ENCODE data around the gene FAM124A. TPM values are rescaled to one million over a fixed set of nuclear protein-coding genes. Genes with fewer than 3 reads are reported as not detected.

FAM124A gene
- total RNA-seq, 1 donor from 2014 or later = not detected

DNA sequence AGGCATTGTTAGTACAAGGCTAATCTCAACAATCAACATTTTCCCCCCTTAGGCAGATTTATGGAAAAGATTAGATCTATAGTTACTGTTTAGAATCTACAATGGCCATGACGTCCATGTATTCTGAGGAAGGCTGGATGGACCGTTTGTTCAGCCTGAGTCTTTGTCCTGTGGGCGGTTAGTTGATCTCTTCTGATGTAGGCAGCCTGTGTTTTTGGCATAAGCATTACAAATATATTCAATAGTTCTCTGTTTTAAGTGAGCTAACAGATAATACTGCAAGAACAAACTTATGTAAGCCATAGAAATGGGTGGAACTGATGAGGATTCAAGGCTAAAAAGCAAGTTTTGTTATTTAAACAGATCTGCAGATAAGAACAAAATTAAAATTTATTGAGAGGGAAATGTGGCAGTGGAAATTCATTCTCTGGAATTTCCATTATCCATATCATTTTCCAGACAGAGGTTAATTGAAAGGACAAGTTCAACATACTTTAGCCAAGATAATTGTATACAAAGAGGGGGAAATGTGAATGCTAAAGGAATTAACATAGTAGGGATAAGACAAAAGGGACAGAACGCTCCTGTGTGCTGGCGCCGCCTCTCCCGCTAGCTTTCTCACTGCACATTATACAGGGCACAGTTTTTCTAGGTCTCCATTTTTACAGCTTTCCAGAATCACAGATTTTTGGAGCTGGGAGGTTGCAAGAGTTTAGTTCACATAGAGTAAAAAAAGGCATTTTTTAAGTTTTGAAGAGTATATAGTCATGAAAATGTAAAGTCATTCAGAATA lies 48.6 kb downstream of the FAM124A start:
- no peaks in the 10 kb centered on the region for H3K9me3 Mint-ChIP-seq
- H3K27ac Mint-ChIP-seq = no peak overlapping the region
- ATAC-seq (ENCODE audit: low read depth) (no peak), DNase-seq (no peak)
- TF ChIP-seq CTCF (IDR thresholded peaks at IDR 0.05) = no peak
- H3K36me3 Mint-ChIP-seq (ENCODE audit: low read depth) = no peaks in the 10 kb centered on the region
- no peaks in the 10 kb centered on the region for H3K4me1 Mint-ChIP-seq
- intact Hi-C loops (cut with micrococcal nuclease) = no loop called here
- POLR2A ChIA-PET = no interaction called here
- no peaks in the 10 kb centered on the region for H3K27me3 Mint-ChIP-seq
- H3K4me3 Mint-ChIP-seq = no peak overlapping the region
- CTCF ChIA-PET = no interaction called here

GRCh38 chr13:51271528-51272085 lies 49.4 kb downstream of the FAM124A start:
- H3K27me3 Mint-ChIP-seq = no peaks in the 10 kb centered on the region
- DNase-seq (no peak), ATAC-seq (ENCODE audit: low read depth) (no peak)
- no peaks in the 10 kb centered on the region for H3K9me3 Mint-ChIP-seq
- no peaks in the 10 kb centered on the region for H3K36me3 Mint-ChIP-seq (ENCODE audit: low read depth)
- ChIA-PET POLR2A (no interaction called here), CTCF (no interaction called here)
- no peaks in the 10 kb centered on the region for H3K4me1 Mint-ChIP-seq
- no peak overlapping the region for H3K27ac Mint-ChIP-seq
- no peak for TF ChIP-seq CTCF (IDR thresholded peaks at IDR 0.05)
- intact Hi-C loops (cut with micrococcal nuclease) = no loop called here
- no peak overlapping the region for H3K4me3 Mint-ChIP-seq

DNA sequence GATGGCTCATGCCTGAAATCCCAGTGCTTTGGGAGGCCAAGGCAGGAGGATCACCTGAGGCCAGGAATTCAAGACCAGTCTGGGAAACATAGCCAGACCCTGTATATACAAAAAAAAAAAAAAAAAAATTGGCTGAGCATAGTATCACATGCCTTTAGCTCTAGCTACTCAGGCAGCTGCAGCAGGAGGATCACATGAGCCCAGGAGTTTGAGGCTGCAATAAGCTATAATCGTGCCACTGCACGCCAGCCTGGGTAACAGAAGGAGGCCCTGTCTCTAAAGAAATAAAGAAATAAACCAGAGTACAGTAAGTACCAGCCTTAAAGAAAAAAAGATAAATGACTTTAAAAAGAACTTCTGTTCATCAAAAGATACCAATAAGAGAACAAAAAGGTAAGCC lies 52.9 kb downstream of the FAM124A start:
- intact Hi-C loops (cut with micrococcal nuclease) = no loop called here
- no peaks in the 10 kb centered on the region for H3K4me1 Mint-ChIP-seq
- ChIA-PET POLR2A (no interaction called here), CTCF (interaction anchor here (1.8 kb wide), 1 partner anchor 11 kb away, joined by 7 read pairs; no protein-coding TSS in a partner anchor)
- no peak for ATAC-seq (ENCODE audit: low read depth)
- no peaks in the 10 kb centered on the region for H3K9me3 Mint-ChIP-seq
- H3K27me3 Mint-ChIP-seq = no peaks in the 10 kb centered on the region
- no peaks in the 10 kb centered on the region for H3K36me3 Mint-ChIP-seq (ENCODE audit: low read depth)
- DNase-seq = no peak
- no peak overlapping the region for H3K4me3 Mint-ChIP-seq
- no peak for TF ChIP-seq CTCF (IDR thresholded peaks at IDR 0.05)
- no peak overlapping the region for H3K27ac Mint-ChIP-seq

DNA sequence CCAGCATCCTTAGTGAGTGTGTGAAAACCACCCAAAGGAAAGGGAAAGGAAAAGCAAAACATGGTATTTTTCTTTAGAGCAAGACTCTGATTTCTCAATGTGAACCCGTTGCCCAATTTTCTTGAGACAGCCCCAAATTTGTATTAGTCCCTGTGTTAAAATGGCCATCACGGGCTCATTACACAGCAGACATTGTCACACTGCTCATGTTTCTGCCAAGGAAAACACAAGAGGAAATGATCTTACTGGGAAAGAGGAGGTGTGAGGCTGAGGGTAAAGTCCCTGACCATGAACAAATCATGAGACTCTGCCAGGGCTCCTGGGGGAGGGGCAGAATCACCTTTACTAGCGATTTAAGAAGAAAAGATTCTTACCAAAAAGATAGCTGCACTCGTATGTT lies 54.4 kb downstream of the FAM124A start:
- no peak for ATAC-seq (ENCODE audit: low read depth)
- Mint-ChIP-seq H3K4me1 (no peaks in the 10 kb centered on the region), H3K27me3 (peaks cover 3% of the 10 kb centered on the region), H3K9me3 (no peaks in the 10 kb centered on the region), H3K36me3 (ENCODE audit: low read depth) (no peaks in the 10 kb centered on the region), H3K27ac (no peak overlapping the region), H3K4me3 (no peak overlapping the region)
- TF ChIP-seq CTCF (IDR thresholded peaks at IDR 0.05) = no peak
- POLR2A ChIA-PET = no interaction called here
- no peak for DNase-seq
- intact Hi-C loops (cut with micrococcal nuclease) = no loop called here
- CTCF ChIA-PET = interaction anchor here (1.8 kb wide), 1 partner anchor 9 kb away, joined by 7 read pairs; no protein-coding TSS in a partner anchor

DNA sequence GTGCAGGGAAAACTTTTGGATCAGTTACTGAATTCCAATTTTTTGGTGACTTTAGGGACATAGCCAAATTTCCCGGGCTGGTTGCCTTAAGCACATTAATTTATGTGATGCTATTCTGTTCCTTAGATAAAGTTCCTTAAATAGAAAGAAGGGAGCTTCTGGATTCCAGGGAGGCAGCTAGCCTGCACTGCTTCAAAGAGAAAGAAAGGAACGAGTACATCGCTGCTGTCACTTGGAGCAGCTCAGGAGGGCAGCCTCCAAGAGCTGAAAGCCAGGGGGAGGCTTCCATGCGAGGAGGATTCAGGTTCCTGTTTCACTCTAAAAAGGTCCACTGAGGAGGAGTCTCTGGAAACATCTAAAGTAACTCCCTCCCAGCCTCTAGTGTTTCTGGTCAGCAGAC lies 55.7 kb downstream of the FAM124A start:
- no peak overlapping the region for H3K4me3 Mint-ChIP-seq
- CTCF ChIA-PET = interaction anchor here (1.3 kb wide), 1 partner anchor 8 kb away, joined by 8 read pairs; no protein-coding TSS in a partner anchor
- no peak for TF ChIP-seq CTCF (IDR thresholded peaks at IDR 0.05)

More for the DNA sequence above, 55.7 kb downstream of the FAM124A start:
- Mint-ChIP-seq H3K4me1 (no peaks in the 10 kb centered on the region), H3K36me3 (ENCODE audit: low read depth) (no peaks in the 10 kb centered on the region), H3K9me3 (no peaks in the 10 kb centered on the region), H3K27me3 (peaks cover 3% of the 10 kb centered on the region), H3K27ac (no peak overlapping the region)
- DNase-seq = no peak
- intact Hi-C loops (cut with micrococcal nuclease) = no loop called here
- no peak for ATAC-seq (ENCODE audit: low read depth)
- POLR2A ChIA-PET = no interaction called here

Data from activated B cell treated with CpG ODN at 0.5 μM for 24 hours (primary cell).